Gastroesophageal sphincter (tissue), 3 donors: Measurements from ENCODE around the gene OPN4.

Experiments
- EP300 ChIP-seq: sonication (generic); formaldehyde crosslinking; IDR thresholded peaks from one replicate; pipeline ENCODE4 v1.6.1; 2017; ENCODE audit warnings: antibody characterized with exemption, mild to moderate bottlenecking
- POLR2A ChIP-seq, 2 donors: fragments of 450-650 bp; IDR thresholded peaks; one replicate each; pipeline ENCODE4 v1.6.1; 2017; ENCODE audit warnings: antibody characterized with exemption in 2 of 2, mild to moderate bottlenecking in 2 of 2, moderate library complexity in 1 of 2
- POLR2AphosphoS5 ChIP-seq: sonication (generic); formaldehyde crosslinking; IDR thresholded peaks from one replicate; pipeline ENCODE4 v1.6.1; 2017; ENCODE audit warnings: antibody characterized with exemption
- TF ChIP-seq, protein P1 (sequence below), 4 experiments: fragments of 200-600 bp in 2 of 4; fragments of 450-650 bp in 2 of 4; sonication (generic) in 1 of 4; IDR thresholded peaks; one replicate each; pipeline ENCODE4 v1.5.1; 2017 to 2019; ENCODE audit warnings: antibody characterized with exemption in 4 of 4, mild to moderate bottlenecking in 2 of 4, moderate library complexity in 2 of 4

- TF ChIP-seq, protein P1, sequence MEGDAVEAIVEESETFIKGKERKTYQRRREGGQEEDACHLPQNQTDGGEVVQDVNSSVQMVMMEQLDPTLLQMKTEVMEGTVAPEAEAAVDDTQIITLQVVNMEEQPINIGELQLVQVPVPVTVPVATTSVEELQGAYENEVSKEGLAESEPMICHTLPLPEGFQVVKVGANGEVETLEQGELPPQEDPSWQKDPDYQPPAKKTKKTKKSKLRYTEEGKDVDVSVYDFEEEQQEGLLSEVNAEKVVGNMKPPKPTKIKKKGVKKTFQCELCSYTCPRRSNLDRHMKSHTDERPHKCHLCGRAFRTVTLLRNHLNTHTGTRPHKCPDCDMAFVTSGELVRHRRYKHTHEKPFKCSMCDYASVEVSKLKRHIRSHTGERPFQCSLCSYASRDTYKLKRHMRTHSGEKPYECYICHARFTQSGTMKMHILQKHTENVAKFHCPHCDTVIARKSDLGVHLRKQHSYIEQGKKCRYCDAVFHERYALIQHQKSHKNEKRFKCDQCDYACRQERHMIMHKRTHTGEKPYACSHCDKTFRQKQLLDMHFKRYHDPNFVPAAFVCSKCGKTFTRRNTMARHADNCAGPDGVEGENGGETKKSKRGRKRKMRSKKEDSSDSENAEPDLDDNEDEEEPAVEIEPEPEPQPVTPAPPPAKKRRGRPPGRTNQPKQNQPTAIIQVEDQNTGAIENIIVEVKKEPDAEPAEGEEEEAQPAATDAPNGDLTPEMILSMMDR (IDR thresholded peaks at IDR 0.05) = no peak
- TF ChIP-seq EP300 = no peak
- TF ChIP-seq POLR2AphosphoS5 = no peak
- TF ChIP-seq POLR2A (IDR thresholded peaks at IDR 0.05) = no peak
Measured at GRCh38 chr10:86644794-86645445, 9.4 kb upstream of the OPN4 start.
